GM18499 (cell line): ENCODE data around the gene PTGES3.
"Not testable (repeated sequence)": the region's sequence is repeated elsewhere in the genome, so short reads cannot be mapped to it uniquely, and the experiment has no call there.

Source experiments
- ATAC-seq: cut with Tn5 transposase; IDR thresholded peaks from one replicate; pipeline ENCODE4 v1.9.1; 2021; ENCODE audit warnings: moderate number of reproducible peaks; ENCODE audit not compliant: insufficient read depth, unreplicated experiment

PTGES3 gene

GRCh38 chr12:56688129-56688845 is at the start of gene PTGES3:
PTGES3 (minus strand) TSS chr12:56688284; CDS start chr12:56687999, 285 bp downstream.
- peak; percentile 33 for ATAC-seq

GRCh38 chr12:56728139-56728861 is 40.2 kb upstream of the PTGES3 start:
- ATAC-seq, result no peak

- not testable (repeated sequence) for ATAC-seq
Observed at GRCh38 chr12:56726196-56726675, 38.2 kb upstream of the PTGES3 start.

GRCh38 chr12:56725723-56726102 is 37.6 kb upstream of the PTGES3 start:
- ATAC-seq, result no peak

GRCh38 chr12:56724972-56725722 is 37.1 kb upstream of the PTGES3 start, which contains the start of gene NACA:
NACA (minus strand) TSS chr12:56725299; CDS start chr12:56724521, 778 bp downstream.
- peak; percentile 80 for ATAC-seq

GRCh38 chr12:56724701-56724971 is 36.6 kb upstream of the PTGES3 start:
- no peak for ATAC-seq

GRCh38 chr12:56723889-56724700 is 36.0 kb upstream of the PTGES3 start:
- ATAC-seq, result no peak

- ATAC-seq, result no peak
Observed at GRCh38 chr12:56723352-56723751, 35.3 kb upstream of the PTGES3 start.

GRCh38 chr12:56722832-56723231 is 34.7 kb upstream of the PTGES3 start:
- ATAC-seq, result no peak

GRCh38 chr12:56721721-56722120 is 33.6 kb upstream of the PTGES3 start:
- no peak for ATAC-seq

GRCh38 chr12:56721216-56721615 is 33.1 kb upstream of the PTGES3 start:
- ATAC-seq, result no peak

GRCh38 chr12:56720731-56721151 is 32.7 kb upstream of the PTGES3 start:
- no peak for ATAC-seq

- ATAC-seq, result no peak
Observed at GRCh38 chr12:56719056-56719455, 31.0 kb upstream of the PTGES3 start.

- no peak for ATAC-seq
Observed at GRCh38 chr12:56718636-56719035, 30.6 kb upstream of the PTGES3 start.

- no peak for ATAC-seq
Observed at GRCh38 chr12:56718149-56718548, 30.1 kb upstream of the PTGES3 start.

GRCh38 chr12:56716933-56717880 is 29.1 kb upstream of the PTGES3 start:
- ATAC-seq, result no peak

GRCh38 chr12:56716458-56716857 is 28.4 kb upstream of the PTGES3 start:
- no peak for ATAC-seq

- no peak for ATAC-seq
Observed at GRCh38 chr12:56715798-56716197, 27.7 kb upstream of the PTGES3 start.

GRCh38 chr12:56714431-56714929 is 26.4 kb upstream of the PTGES3 start:
- no peak for ATAC-seq
